GM23338 (cell line): ENCODE results near the gene PINK1.

ENCODE experiments used
- CTCF ChIP-seq, 2 experiments: fragments of 200-600 bp in 1 of 2; sonication (generic) in 1 of 2; conservative IDR thresholded peaks; 2 replicates each; pipeline versions ENCODE4 v1.5.1 to v1.6.1; 2016 to 2017; ENCODE audit warnings: antibody characterized with exemption in 2 of 2, low read depth in 2 of 2, mild to moderate bottlenecking in 2 of 2, moderate library complexity in 1 of 2
- EZH2 ChIP-seq: fragments of 200-600 bp; sonication (generic); IDR thresholded peaks from one replicate; pipeline ENCODE4 v1.8.0; 2017; ENCODE audit warnings: antibody characterized with exemption, mild to moderate bottlenecking, low read depth; ENCODE audit not compliant: unreplicated experiment
- EZH2phosphoT487 ChIP-seq: fragments of 200-600 bp; sonication (generic); IDR thresholded peaks from one replicate; pipeline ENCODE4 v1.8.1; 2018; ENCODE audit warnings: antibody characterized with exemption; ENCODE audit not compliant: unreplicated experiment
- JUNB ChIP-seq: IDR thresholded peaks from one replicate; pipeline ENCODE4 v1.6.1; 2016; ENCODE audit warnings: antibody characterized with exemption; ENCODE audit not compliant: unreplicated experiment
- POLR2AphosphoS5 ChIP-seq: IDR thresholded peaks from 2 replicates; pipeline ENCODE4 v1.6.1; 2016; ENCODE audit warnings: antibody characterized with exemption, low read depth
- REST ChIP-seq: IDR thresholded peaks from one replicate; pipeline ENCODE4 v1.6.1; 2018; ENCODE audit warnings: antibody characterized with exemption; ENCODE audit not compliant: unreplicated experiment

GRCh38 chr1:20660363-20660762, 27.1 kb downstream of the PINK1 start:
- TF ChIP-seq REST (no peak), CTCF (conservative IDR thresholded peaks at IDR 0.05; ENCODE audit: low read depth in 2 of 2) (no peak), POLR2AphosphoS5 (no peak), EZH2 (no peak), EZH2phosphoT487 (no peak), JUNB (no peak)
